ENCODE data around the gene MCM7.

- no peak for TF ChIP-seq CTCF (IDR thresholded peaks at IDR 0.05)
- peak; percentile 92 for TF ChIP-seq MXI1 (IDR thresholded peaks at IDR 0.05; ENCODE audit: low read depth, low read length)
- peak; percentile 13; the same call in 1 of the 2 replicates for TF ChIP-seq TEAD4 (IDR thresholded peaks at IDR 0.05; ENCODE audit: borderline replicate concordance, insufficient read depth)
- TF ChIP-seq EZH2phosphoT487 (IDR thresholded peaks at IDR 0.05; ENCODE audit: borderline replicate concordance, low read depth): no peak
- no peak; a peak in 1 of 4 replicates for TF ChIP-seq EP300 (IDR thresholded peaks at IDR 0.05; ENCODE audit: borderline replicate concordance in 1 of 2, low read depth in 1 of 2, low read length in 1 of 2)
Measured at GRCh38 chr7:100088621-100089457, 12.4 kb downstream of the MCM7 start, which contains the start of gene COPS6.

All from SK-N-SH (cell line).